Esophagus muscularis mucosa (tissue), 3 donors: ENCODE results near the gene PROK1.

Source experiments
- CTCF ChIP-seq, 3 experiments: fragments of 200-600 bp in 2 of 3; fragments of 450-650 bp in 1 of 3; sonication (generic) in 2 of 3; IDR thresholded peaks; one replicate each; pipeline ENCODE4 v1.5.1; 2017 to 2019; ENCODE audit warnings: antibody characterized with exemption in 3 of 3, mild to moderate bottlenecking in 2 of 3, moderate library complexity in 1 of 3
- POLR2A ChIP-seq: fragments of 450-650 bp; IDR thresholded peaks from one replicate; pipeline ENCODE4 v1.6.1; 2017; ENCODE audit warnings: antibody characterized with exemption, moderate library complexity, mild to moderate bottlenecking, low read depth

- TF ChIP-seq POLR2A (no peak), CTCF (IDR thresholded peaks at IDR 0.05) (no peak)
Observed at GRCh38 chr1:110436635-110437034, 14.3 kb upstream of the PROK1 start.
